HL-60 (cell line): ENCODE measurements around the gene LINC01488.

ENCODE experiments used
- DNase-seq, 2 experiments: peaks; one replicate each; pipeline ENCODE4 v3.0.0-alpha.2; 2010 to 2020; ENCODE audit warnings: low read depth in 1 of 2, low spot score in 1 of 2
- H3K27ac ChIP-seq: fragments of 250-450 bp; sonication (Bioruptor Pico); replicated peaks from 2 replicates; pipeline ENCODE4 v1.5.1; 2020; ENCODE audit warnings: mild to moderate bottlenecking, moderate library complexity
- H3K27me3 ChIP-seq: fragments of 250-450 bp; sonication (Bioruptor Pico); 2 replicates; pipeline ENCODE4 v1.5.1; 2021; ENCODE audit warnings: mild to moderate bottlenecking, moderate library complexity; ENCODE audit not compliant: insufficient read depth, poor library complexity, severe bottlenecking
- H3K4me3 ChIP-seq: replicated peaks from 2 replicates; pipeline ENCODE4 v1.5.1; 2011; ENCODE audit warnings: mild to moderate bottlenecking, control low read depth, low read length; ENCODE audit not compliant: insufficient read depth
- CTCF ChIP-seq: IDR thresholded peaks from one replicate; pipeline ENCODE4 v1.5.1; 2011; ENCODE audit warnings: low read length, control low read depth, inconsistent platforms; ENCODE audit not compliant: insufficient read depth
- GABPA ChIP-seq: IDR thresholded peaks from 2 replicates; pipeline ENCODE4 v1.6.1; 2012; ENCODE audit warnings: low read depth
- POLR2AphosphoS5 ChIP-seq: IDR thresholded peaks from 2 replicates; pipeline ENCODE4 v1.6.1; 2012; ENCODE audit warnings: low read depth
- REST ChIP-seq: IDR thresholded peaks from 2 replicates; pipeline ENCODE4 v1.6.1; 2012; ENCODE audit warnings: low read depth; ENCODE audit not compliant: insufficient replicate concordance
- SPI1 ChIP-seq: IDR thresholded peaks from 2 replicates; pipeline ENCODE4 v1.6.1; 2012; ENCODE audit warnings: low read depth, mild to moderate bottlenecking, borderline replicate concordance
- long read RNA-seq: library from polyadenylated mRNA; unstranded; transcript quantifications from one replicate; pipeline ENCODE4 v2.0.0, GENCODE V29; 2020

The LINC01488 gene
- long read RNA-seq: 0 reads

GRCh38 chr11:69481393-69481844 is at the start of gene LINC01488:
Gene LINC01488 (plus strand): TSS chr11:69481663.
- TF ChIP-seq POLR2AphosphoS5 (no peak), CTCF (no peak), GABPA (no peak), SPI1 (no peak), REST (no peak)

GRCh38 chr11:69431893-69432738 is 49.3 kb upstream of the LINC01488 start:
- no peak for DNase-seq
- Histone ChIP-seq H3K27ac (no peak overlapping the region), H3K4me3 (no peak overlapping the region), H3K27me3 (no peaks in the 10 kb centered on the region)
- TF ChIP-seq REST: no peak
- no peak for TF ChIP-seq SPI1
- TF ChIP-seq POLR2AphosphoS5: no peak
- no peak for TF ChIP-seq GABPA
- no peak for TF ChIP-seq CTCF

More at GRCh38 chr11:69481393-69481844, at the start of gene LINC01488:
- no peaks in the 10 kb centered on the region for H3K27me3 ChIP-seq
- H3K4me3 ChIP-seq: no peak within 1 kb of the TSS
- no peak for DNase-seq
- H3K27ac ChIP-seq: no peak within 1 kb of the TSS

GRCh38 chr11:69433741-69434140 is 47.7 kb upstream of the LINC01488 start:
- Histone ChIP-seq H3K27ac (no peak overlapping the region), H3K4me3 (no peak overlapping the region), H3K27me3 (no peaks in the 10 kb centered on the region)
- DNase-seq: no peak
- no peak for TF ChIP-seq POLR2AphosphoS5
- no peak for TF ChIP-seq REST
- TF ChIP-seq GABPA: no peak
